ENCODE results near the gene RNF166.

The RNF166 gene

GRCh38 chr16:88716601-88717001 is 10.4 kb upstream of the RNF166 start:
- H3K9me3 ChIP-seq (ENCODE audit: control insufficient read depth, low read length) = no peaks in the 10 kb centered on the region
- H3K36me3 ChIP-seq (ENCODE audit: control insufficient read depth, insufficient read depth, low read length) = peaks cover 82% of the 10 kb centered on the region
- H3K4me3 ChIP-seq (ENCODE audit: insufficient read depth, low read depth, low read length, poor library complexity, severe bottlenecking) = no peak overlapping the region
- no peaks in the 10 kb centered on the region for H3K27me3 ChIP-seq (replicated peaks; ENCODE audit: control insufficient read depth, insufficient read depth, low read length, poor library complexity, severe bottlenecking)
- no peak for DNase-seq
- H3K4me1 ChIP-seq (ENCODE audit: control insufficient read depth, insufficient read depth, low read length, poor library complexity, severe bottlenecking) = no peaks in the 10 kb centered on the region
- H3K27ac ChIP-seq (ENCODE audit: insufficient read depth, low read length, poor library complexity, severe bottlenecking) = no peak overlapping the region

- Histone ChIP-seq H3K27ac (ENCODE audit: insufficient read depth, low read length, poor library complexity, severe bottlenecking) (no peak overlapping the region), H3K4me3 (ENCODE audit: insufficient read depth, low read depth, low read length, poor library complexity, severe bottlenecking) (no peak overlapping the region), H3K36me3 (ENCODE audit: control insufficient read depth, insufficient read depth, low read length) (peaks cover 78% of the 10 kb centered on the region), H3K27me3 (replicated peaks; ENCODE audit: control insufficient read depth, insufficient read depth, low read length, poor library complexity, severe bottlenecking) (no peaks in the 10 kb centered on the region), H3K9me3 (ENCODE audit: control insufficient read depth, low read length) (no peaks in the 10 kb centered on the region), H3K4me1 (ENCODE audit: control insufficient read depth, insufficient read depth, low read length, poor library complexity, severe bottlenecking) (no peaks in the 10 kb centered on the region)
- DNase-seq = no peak
Observed at GRCh38 chr16:88716201-88716600, 10.0 kb upstream of the RNF166 start.

- Histone ChIP-seq H3K27me3 (replicated peaks; ENCODE audit: control insufficient read depth, insufficient read depth, low read length, poor library complexity, severe bottlenecking) (no peaks in the 10 kb centered on the region), H3K4me1 (ENCODE audit: control insufficient read depth, insufficient read depth, low read length, poor library complexity, severe bottlenecking) (no peaks in the 10 kb centered on the region), H3K9me3 (ENCODE audit: control insufficient read depth, low read length) (no peaks in the 10 kb centered on the region), H3K36me3 (ENCODE audit: control insufficient read depth, insufficient read depth, low read length) (peaks cover 72% of the 10 kb centered on the region), H3K4me3 (ENCODE audit: insufficient read depth, low read depth, low read length, poor library complexity, severe bottlenecking) (no peak overlapping the region), H3K27ac (ENCODE audit: insufficient read depth, low read length, poor library complexity, severe bottlenecking) (no peak overlapping the region)
- DNase-seq = no peak
Observed at GRCh38 chr16:88715312-88716190, 9.3 kb upstream of the RNF166 start.

GRCh38 chr16:88714420-88715302 is 8.5 kb upstream of the RNF166 start:
- H3K27me3 ChIP-seq (replicated peaks; ENCODE audit: control insufficient read depth, insufficient read depth, low read length, poor library complexity, severe bottlenecking) = no peaks in the 10 kb centered on the region
- H3K9me3 ChIP-seq (ENCODE audit: control insufficient read depth, low read length) = no peaks in the 10 kb centered on the region
- no peak overlapping the region for H3K4me3 ChIP-seq (ENCODE audit: insufficient read depth, low read depth, low read length, poor library complexity, severe bottlenecking)
- no peaks in the 10 kb centered on the region for H3K4me1 ChIP-seq (ENCODE audit: control insufficient read depth, insufficient read depth, low read length, poor library complexity, severe bottlenecking)
- H3K27ac ChIP-seq (ENCODE audit: insufficient read depth, low read length, poor library complexity, severe bottlenecking) = no peak overlapping the region
- H3K36me3 ChIP-seq (ENCODE audit: control insufficient read depth, insufficient read depth, low read length) = peaks cover 63% of the 10 kb centered on the region
- DNase-seq = no peak

- H3K9me3 ChIP-seq (ENCODE audit: control insufficient read depth, low read length) = no peaks in the 10 kb centered on the region
- no peaks in the 10 kb centered on the region for H3K27me3 ChIP-seq (replicated peaks; ENCODE audit: control insufficient read depth, insufficient read depth, low read length, poor library complexity, severe bottlenecking)
- peaks cover 54% of the 10 kb centered on the region for H3K36me3 ChIP-seq (ENCODE audit: control insufficient read depth, insufficient read depth, low read length)
- no peaks in the 10 kb centered on the region for H3K4me1 ChIP-seq (ENCODE audit: control insufficient read depth, insufficient read depth, low read length, poor library complexity, severe bottlenecking)
- H3K4me3 ChIP-seq (ENCODE audit: insufficient read depth, low read depth, low read length, poor library complexity, severe bottlenecking) = no peak overlapping the region
- no peak overlapping the region for H3K27ac ChIP-seq (ENCODE audit: insufficient read depth, low read length, poor library complexity, severe bottlenecking)
- no peak for DNase-seq
Observed at GRCh38 chr16:88713568-88714419, 7.6 kb upstream of the RNF166 start.

- Histone ChIP-seq H3K9me3 (ENCODE audit: control insufficient read depth, low read length) (no peaks in the 10 kb centered on the region), H3K4me1 (ENCODE audit: control insufficient read depth, insufficient read depth, low read length, poor library complexity, severe bottlenecking) (no peaks in the 10 kb centered on the region), H3K4me3 (ENCODE audit: insufficient read depth, low read depth, low read length, poor library complexity, severe bottlenecking) (no peak overlapping the region), H3K27me3 (replicated peaks; ENCODE audit: control insufficient read depth, insufficient read depth, low read length, poor library complexity, severe bottlenecking) (no peaks in the 10 kb centered on the region), H3K27ac (ENCODE audit: insufficient read depth, low read length, poor library complexity, severe bottlenecking) (no peak overlapping the region), H3K36me3 (ENCODE audit: control insufficient read depth, insufficient read depth, low read length) (peaks cover 47% of the 10 kb centered on the region)
- DNase-seq = no peak
Observed at GRCh38 chr16:88713054-88713453, 6.8 kb upstream of the RNF166 start.

- no peak for DNase-seq
- Histone ChIP-seq H3K9me3 (ENCODE audit: control insufficient read depth, low read length) (no peaks in the 10 kb centered on the region), H3K4me1 (ENCODE audit: control insufficient read depth, insufficient read depth, low read length, poor library complexity, severe bottlenecking) (peaks cover 2% of the 10 kb centered on the region), H3K36me3 (ENCODE audit: control insufficient read depth, insufficient read depth, low read length) (peaks cover 41% of the 10 kb centered on the region), H3K27me3 (replicated peaks; ENCODE audit: control insufficient read depth, insufficient read depth, low read length, poor library complexity, severe bottlenecking) (no peaks in the 10 kb centered on the region), H3K4me3 (ENCODE audit: insufficient read depth, low read depth, low read length, poor library complexity, severe bottlenecking) (no peak overlapping the region), H3K27ac (ENCODE audit: insufficient read depth, low read length, poor library complexity, severe bottlenecking) (no peak overlapping the region)
Observed at GRCh38 chr16:88712362-88712979, 6.3 kb upstream of the RNF166 start.

- peaks cover 8% of the 10 kb centered on the region for H3K4me1 ChIP-seq (ENCODE audit: control insufficient read depth, insufficient read depth, low read length, poor library complexity, severe bottlenecking)
- H3K27ac ChIP-seq (ENCODE audit: insufficient read depth, low read length, poor library complexity, severe bottlenecking) = no peak overlapping the region
- peaks cover 36% of the 10 kb centered on the region for H3K36me3 ChIP-seq (ENCODE audit: control insufficient read depth, insufficient read depth, low read length)
- no peaks in the 10 kb centered on the region for H3K27me3 ChIP-seq (replicated peaks; ENCODE audit: control insufficient read depth, insufficient read depth, low read length, poor library complexity, severe bottlenecking)
- no peaks in the 10 kb centered on the region for H3K9me3 ChIP-seq (ENCODE audit: control insufficient read depth, low read length)
- H3K4me3 ChIP-seq (ENCODE audit: insufficient read depth, low read depth, low read length, poor library complexity, severe bottlenecking) = no peak overlapping the region
- no peak for DNase-seq
Observed at GRCh38 chr16:88711750-88712340, 5.6 kb upstream of the RNF166 start.

- no peaks in the 10 kb centered on the region for H3K27me3 ChIP-seq (replicated peaks; ENCODE audit: control insufficient read depth, insufficient read depth, low read length, poor library complexity, severe bottlenecking)
Observed at GRCh38 chr16:88710556-88710955, 4.3 kb upstream of the RNF166 start.

More at GRCh38 chr16:88710556-88710955, 4.3 kb upstream of the RNF166 start:
- no peaks in the 10 kb centered on the region for H3K9me3 ChIP-seq (ENCODE audit: control insufficient read depth, low read length)
- H3K4me1 ChIP-seq (ENCODE audit: control insufficient read depth, insufficient read depth, low read length, poor library complexity, severe bottlenecking) = peaks cover 11% of the 10 kb centered on the region
- H3K4me3 ChIP-seq (ENCODE audit: insufficient read depth, low read depth, low read length, poor library complexity, severe bottlenecking) = no peak overlapping the region
- peaks cover 23% of the 10 kb centered on the region for H3K36me3 ChIP-seq (ENCODE audit: control insufficient read depth, insufficient read depth, low read length)
- no peak overlapping the region for H3K27ac ChIP-seq (ENCODE audit: insufficient read depth, low read length, poor library complexity, severe bottlenecking)
- no peak for DNase-seq

Measured in effector memory CD4-positive, alpha-beta T cell (primary cell).